Trophoblast cell (in vitro differentiated cells and primary cell): ENCODE data around the gene SPRR1A.

Experiments used
- DNase-seq, 2 donors: peaks; one replicate each; pipeline ENCODE4 v3.0.0-alpha.2; 2016
- H2AFZ ChIP-seq: 2 replicates; pipeline ENCODE4 v1.6.1; 2013; ENCODE audit warnings: low read length, moderate library complexity, mild to moderate bottlenecking; ENCODE audit not compliant: insufficient read depth, poor library complexity
- H2AK5ac ChIP-seq: 2 replicates; pipeline ENCODE4 v1.6.1; 2013; ENCODE audit warnings: mild to moderate bottlenecking, low read length
- H2BK120ac ChIP-seq: 2 replicates; pipeline ENCODE4 v1.6.1; 2013; ENCODE audit warnings: low read length, mild to moderate bottlenecking, moderate library complexity; ENCODE audit not compliant: insufficient read depth, poor library complexity
- H2BK12ac ChIP-seq: 2 replicates; pipeline ENCODE4 v1.6.1; 2013; ENCODE audit warnings: mild to moderate bottlenecking, low read length, moderate library complexity
- H2BK5ac ChIP-seq: 2 replicates; pipeline ENCODE4 v1.6.1; 2013; ENCODE audit warnings: low read length, low read depth, moderate library complexity, mild to moderate bottlenecking; ENCODE audit not compliant: poor library complexity
- H3K14ac ChIP-seq: 2 replicates; pipeline ENCODE4 v1.6.1; 2013; ENCODE audit warnings: mild to moderate bottlenecking, low read length
- H3K18ac ChIP-seq: 2 replicates; pipeline ENCODE4 v1.6.1; 2013; ENCODE audit warnings: mild to moderate bottlenecking, low read length
- H3K23ac ChIP-seq: 2 replicates; pipeline ENCODE4 v1.6.1; 2013; ENCODE audit warnings: low read length
- H3K27ac ChIP-seq: 2 replicates; pipeline ENCODE4 v1.5.1; 2013; ENCODE audit warnings: low read depth, mild to moderate bottlenecking, inconsistent platforms, low read length, moderate library complexity
- H3K27me3 ChIP-seq: 2 replicates; pipeline ENCODE4 v1.6.1; 2013; ENCODE audit warnings: inconsistent platforms, mild to moderate bottlenecking, low read length, moderate library complexity; ENCODE audit not compliant: insufficient read depth
- H3K36me3 ChIP-seq, 2 experiments: 1 replicate in 1 of 2; 2 replicates in 1 of 2; pipeline ENCODE4 v1.6.1; 2013; ENCODE audit warnings: low read length in 2 of 2, mild to moderate bottlenecking in 2 of 2, moderate library complexity in 1 of 2; ENCODE audit not compliant: insufficient read depth in 2 of 2, control insufficient read depth in 1 of 2
- H3K4ac ChIP-seq: 2 replicates; pipeline ENCODE4 v1.6.1; 2013; ENCODE audit warnings: low read depth, mild to moderate bottlenecking, low read length, moderate library complexity
- H3K4me1 ChIP-seq, 2 experiments: 1 replicate in 1 of 2; 2 replicates in 1 of 2; pipeline ENCODE4 v1.6.1; 2013; ENCODE audit warnings: low read length in 2 of 2, mild to moderate bottlenecking in 2 of 2, moderate library complexity in 1 of 2; ENCODE audit not compliant: insufficient read depth in 2 of 2, control insufficient read depth in 1 of 2
- H3K4me2 ChIP-seq: 2 replicates; pipeline ENCODE4 v1.6.1; 2013; ENCODE audit warnings: inconsistent platforms, mild to moderate bottlenecking, low read length, moderate library complexity
- H3K4me3 ChIP-seq: 2 replicates; pipeline ENCODE4 v1.5.1; 2013; ENCODE audit warnings: mild to moderate bottlenecking, low read depth, low read length, inconsistent platforms
- H3K79me1 ChIP-seq: one replicate; pipeline ENCODE4 v1.6.1; 2013; ENCODE audit warnings: low read length
- H3K79me2 ChIP-seq: 2 replicates; pipeline ENCODE4 v1.6.1; 2013; ENCODE audit warnings: low read length, mild to moderate bottlenecking; ENCODE audit not compliant: control insufficient read depth, insufficient read depth, poor library complexity
- H3K9ac ChIP-seq: 2 replicates; pipeline ENCODE4 v1.6.1; 2013; ENCODE audit warnings: mild to moderate bottlenecking, low read length
- H3K9me3 ChIP-seq: 2 replicates; pipeline ENCODE4 v1.6.1; 2013; ENCODE audit warnings: low read depth, mild to moderate bottlenecking, control low read depth, inconsistent platforms, low read length; ENCODE audit not compliant: insufficient read depth
- H4K12ac ChIP-seq: 2 replicates; pipeline ENCODE4 v1.6.1; 2013; ENCODE audit warnings: low read depth, mild to moderate bottlenecking, low read length, moderate library complexity
- H4K8ac ChIP-seq: 2 replicates; pipeline ENCODE4 v1.6.1; 2013; ENCODE audit warnings: low read depth, mild to moderate bottlenecking, low read length, moderate library complexity
- H4K91ac ChIP-seq: one replicate; pipeline ENCODE4 v1.6.1; 2013; ENCODE audit warnings: low read depth, mild to moderate bottlenecking, low read length, moderate library complexity
- WGBS: extraction: QIAGEN DNeasy Blood & Tissue Kit; methylation state at CpG from one replicate; pipeline ENCODE4 v1.1.7; 2013; ENCODE audit warnings: missing lambda C conversion rate; ENCODE audit not compliant: insufficient read length, insufficient coverage; ENCODE audit errors: extremely low coverage; 5-methylcytosine and 5-hydroxymethylcytosine counted together

The SPRR1A gene

GRCh38 chr1:152980676-152981075 lies 3.2 kb upstream of the SPRR1A start:
- H4K91ac ChIP-seq = no peak overlapping the region
- peaks cover 2% of the 10 kb centered on the region for H3K9me3 ChIP-seq
- no peak overlapping the region for H2BK12ac ChIP-seq
- H4K12ac ChIP-seq = no peak overlapping the region
- no peak overlapping the region for H3K4me2 ChIP-seq
- no peak overlapping the region for H3K9ac ChIP-seq
- H3K18ac ChIP-seq = no peak overlapping the region
- H4K8ac ChIP-seq = no peak overlapping the region
- H3K27me3 ChIP-seq = no peaks in the 10 kb centered on the region
- no peaks in the 10 kb centered on the region for H3K4me1 ChIP-seq
- H3K23ac ChIP-seq = no peak overlapping the region
- no peak overlapping the region for H2BK120ac ChIP-seq
- H3K36me3 ChIP-seq = no peaks in the 10 kb centered on the region
- H3K4me3 ChIP-seq = no peak overlapping the region
- H2BK5ac ChIP-seq = no peak overlapping the region
- no peak for DNase-seq
- no CpG with 5 or more reads among the region's 1 CpG for WGBS
- no peaks in the 10 kb centered on the region for H3K79me1 ChIP-seq
- H3K79me2 ChIP-seq = no peaks in the 10 kb centered on the region
- H2AK5ac ChIP-seq = no peak overlapping the region
- no peak overlapping the region for H3K4ac ChIP-seq
- H3K14ac ChIP-seq = no peak overlapping the region
- H2AFZ ChIP-seq = no peak overlapping the region
- H3K27ac ChIP-seq = no peak overlapping the region

GRCh38 chr1:152981146-152981871 lies 2.6 kb upstream of the SPRR1A start:
- H3K79me2 ChIP-seq = no peaks in the 10 kb centered on the region
- H3K18ac ChIP-seq = no peak overlapping the region
- H3K9ac ChIP-seq = no peak overlapping the region
- H2BK120ac ChIP-seq = no peak overlapping the region
- no peak overlapping the region for H3K27ac ChIP-seq
- no peak overlapping the region for H3K14ac ChIP-seq
- H3K27me3 ChIP-seq = no peaks in the 10 kb centered on the region
- no peak for DNase-seq
- H3K4me3 ChIP-seq = no peak overlapping the region
- H3K9me3 ChIP-seq = peaks cover 2% of the 10 kb centered on the region
- H3K79me1 ChIP-seq = no peaks in the 10 kb centered on the region
- no peak overlapping the region for H3K4ac ChIP-seq
- WGBS = no CpG with 5 or more reads among the region's 6 CpGs
- H3K23ac ChIP-seq = no peak overlapping the region
- H3K36me3 ChIP-seq = no peaks in the 10 kb centered on the region
- H3K4me1 ChIP-seq = no peaks in the 10 kb centered on the region
- H2AFZ ChIP-seq = no peak overlapping the region
- no peak overlapping the region for H3K4me2 ChIP-seq
- H2BK12ac ChIP-seq = no peak overlapping the region
- no peak overlapping the region for H2AK5ac ChIP-seq
- no peak overlapping the region for H4K12ac ChIP-seq
- no peak overlapping the region for H4K8ac ChIP-seq
- no peak overlapping the region for H4K91ac ChIP-seq
- no peak overlapping the region for H2BK5ac ChIP-seq

- no peak overlapping the region for H3K9ac ChIP-seq
- no peak overlapping the region for H3K14ac ChIP-seq
- no peaks in the 10 kb centered on the region for H3K4me1 ChIP-seq
- H2BK5ac ChIP-seq = no peak overlapping the region
- no peak overlapping the region for H3K4ac ChIP-seq
- H3K18ac ChIP-seq = no peak overlapping the region
- no peak overlapping the region for H4K12ac ChIP-seq
- no peak overlapping the region for H2AFZ ChIP-seq
- no peak overlapping the region for H3K27ac ChIP-seq
- H3K79me1 ChIP-seq = no peaks in the 10 kb centered on the region
- no peaks in the 10 kb centered on the region for H3K79me2 ChIP-seq
- no peaks in the 10 kb centered on the region for H3K27me3 ChIP-seq
- H3K4me2 ChIP-seq = no peak overlapping the region
- H3K4me3 ChIP-seq = no peak overlapping the region
- H4K8ac ChIP-seq = no peak overlapping the region
- H4K91ac ChIP-seq = no peak overlapping the region
- H2BK120ac ChIP-seq = no peak overlapping the region
- WGBS = no CpG with 5 or more reads among the region's 4 CpGs
- H3K23ac ChIP-seq = no peak overlapping the region
- H3K9me3 ChIP-seq = peaks cover 2% of the 10 kb centered on the region
- H2BK12ac ChIP-seq = no peak overlapping the region
- no peaks in the 10 kb centered on the region for H3K36me3 ChIP-seq
- H2AK5ac ChIP-seq = no peak overlapping the region
- DNase-seq = no peak
Observed at GRCh38 chr1:152982076-152982475, 1.8 kb upstream of the SPRR1A start.

- no peak for DNase-seq
- Histone ChIP-seq H3K9me3 (peaks cover 2% of the 10 kb centered on the region), H3K27ac (no peak overlapping the region), H3K9ac (no peak overlapping the region), H3K4me1 (no peaks in the 10 kb centered on the region), H4K8ac (no peak overlapping the region), H3K4me2 (no peak overlapping the region), H2BK5ac (no peak overlapping the region), H2BK120ac (no peak overlapping the region), H3K36me3 (no peaks in the 10 kb centered on the region), H3K79me1 (no peaks in the 10 kb centered on the region), H3K18ac (no peak overlapping the region), H3K23ac (no peak overlapping the region), H2AFZ (no peak overlapping the region), H4K91ac (no peak overlapping the region), H2BK12ac (no peak overlapping the region), H2AK5ac (no peak overlapping the region), H3K4me3 (no peak overlapping the region), H3K4ac (no peak overlapping the region), H3K14ac (no peak overlapping the region), H3K27me3 (no peaks in the 10 kb centered on the region), H4K12ac (no peak overlapping the region), H3K79me2 (no peaks in the 10 kb centered on the region)
Observed at GRCh38 chr1:152983234-152983633, 647 bp upstream of the SPRR1A start.
